AG09319 (cell line): Measurements from ENCODE around the gene RBMS3.

Experiments used
- DNase-seq: peaks from one replicate; pipeline ENCODE4 v3.0.0-alpha.2; 2010; ENCODE audit warnings: low read depth; ENCODE audit errors: extremely low read depth
- TF ChIP-seq, protein P1 (sequence below): IDR thresholded peaks from 2 replicates; pipeline ENCODE4 v1.5.1; 2011; ENCODE audit warnings: low read depth, mild to moderate bottlenecking, inconsistent platforms, low read length, moderate library complexity

Gene RBMS3

DNA sequence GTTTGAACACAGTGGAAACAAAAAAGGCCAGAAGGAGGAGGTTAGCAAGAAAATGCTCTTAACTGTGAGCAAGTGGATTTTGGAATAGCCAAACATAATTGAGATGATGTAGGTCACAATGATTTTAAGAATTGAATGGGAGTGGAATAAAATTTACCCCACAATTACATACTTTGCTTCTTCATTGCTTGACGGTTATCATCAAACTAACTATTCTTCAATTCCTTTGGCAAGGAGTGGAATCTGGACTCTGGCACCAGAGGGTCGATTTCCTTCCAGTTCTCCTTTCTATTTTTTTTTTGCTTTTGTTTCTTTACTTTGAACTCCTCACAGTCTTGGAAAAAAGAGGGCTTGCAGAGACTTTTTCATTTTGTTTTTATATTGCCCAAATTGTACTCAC is 691.0 kb downstream of the RBMS3 start:
- TF ChIP-seq, protein P1, sequence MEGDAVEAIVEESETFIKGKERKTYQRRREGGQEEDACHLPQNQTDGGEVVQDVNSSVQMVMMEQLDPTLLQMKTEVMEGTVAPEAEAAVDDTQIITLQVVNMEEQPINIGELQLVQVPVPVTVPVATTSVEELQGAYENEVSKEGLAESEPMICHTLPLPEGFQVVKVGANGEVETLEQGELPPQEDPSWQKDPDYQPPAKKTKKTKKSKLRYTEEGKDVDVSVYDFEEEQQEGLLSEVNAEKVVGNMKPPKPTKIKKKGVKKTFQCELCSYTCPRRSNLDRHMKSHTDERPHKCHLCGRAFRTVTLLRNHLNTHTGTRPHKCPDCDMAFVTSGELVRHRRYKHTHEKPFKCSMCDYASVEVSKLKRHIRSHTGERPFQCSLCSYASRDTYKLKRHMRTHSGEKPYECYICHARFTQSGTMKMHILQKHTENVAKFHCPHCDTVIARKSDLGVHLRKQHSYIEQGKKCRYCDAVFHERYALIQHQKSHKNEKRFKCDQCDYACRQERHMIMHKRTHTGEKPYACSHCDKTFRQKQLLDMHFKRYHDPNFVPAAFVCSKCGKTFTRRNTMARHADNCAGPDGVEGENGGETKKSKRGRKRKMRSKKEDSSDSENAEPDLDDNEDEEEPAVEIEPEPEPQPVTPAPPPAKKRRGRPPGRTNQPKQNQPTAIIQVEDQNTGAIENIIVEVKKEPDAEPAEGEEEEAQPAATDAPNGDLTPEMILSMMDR: no peak

DNA sequence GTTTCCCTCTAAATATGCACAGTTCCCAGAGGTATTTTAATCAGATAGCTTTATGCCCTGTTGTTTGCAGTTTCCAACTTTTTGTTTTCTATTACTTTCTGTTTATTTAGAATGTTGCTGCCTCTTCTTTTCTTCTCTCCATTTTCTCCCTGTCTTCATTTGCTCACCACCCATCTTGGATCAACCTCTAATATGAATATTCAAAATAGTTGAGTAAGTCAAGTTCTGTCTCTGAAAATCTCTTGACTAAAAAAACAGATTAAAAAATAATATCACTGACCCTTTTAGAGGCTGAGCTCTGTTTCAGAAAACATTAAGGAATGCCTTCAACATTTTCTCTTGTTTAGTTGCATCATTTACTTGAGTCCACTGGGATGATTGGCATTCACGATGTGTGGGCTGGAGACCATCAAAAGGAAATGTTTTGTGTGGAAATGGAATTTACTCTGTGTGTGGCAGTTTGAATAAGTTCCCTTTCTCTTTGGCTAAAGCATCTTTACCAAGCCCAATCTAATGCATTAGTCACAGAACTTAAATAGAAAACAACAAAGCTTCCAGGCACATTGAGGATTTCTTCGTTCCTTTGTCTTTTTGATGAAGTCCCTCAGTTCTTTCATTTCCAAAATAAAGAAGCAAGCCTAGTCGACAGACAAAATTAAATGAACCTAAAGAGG is 691.6 kb downstream of the RBMS3 start:
- TF ChIP-seq, protein P1: no peak
- DNase-seq: peak; percentile 44

More for the DNA sequence above, 691.0 kb downstream of the RBMS3 start:
- DNase-seq: no peak

DNA sequence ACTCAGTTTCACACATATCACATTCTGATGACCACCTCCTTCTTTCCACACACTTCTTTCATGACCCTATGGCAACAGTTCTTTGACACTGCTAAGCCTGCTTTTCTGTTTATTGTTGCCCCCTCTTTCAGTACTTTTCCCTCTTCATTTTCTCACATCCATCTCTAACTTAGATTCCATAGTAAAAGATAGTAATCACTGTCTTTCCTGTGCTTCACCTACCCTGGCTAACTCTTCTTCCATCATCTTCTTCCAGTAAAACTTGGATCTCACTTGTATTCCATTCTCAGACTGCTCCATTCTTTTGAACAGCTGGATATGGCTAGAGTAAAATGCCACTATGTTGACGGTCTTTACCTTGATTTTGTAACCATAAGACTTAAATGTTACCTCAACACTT is 692.9 kb downstream of the RBMS3 start:
- DNase-seq: no peak
- TF ChIP-seq, protein P1: no peak

DNA sequence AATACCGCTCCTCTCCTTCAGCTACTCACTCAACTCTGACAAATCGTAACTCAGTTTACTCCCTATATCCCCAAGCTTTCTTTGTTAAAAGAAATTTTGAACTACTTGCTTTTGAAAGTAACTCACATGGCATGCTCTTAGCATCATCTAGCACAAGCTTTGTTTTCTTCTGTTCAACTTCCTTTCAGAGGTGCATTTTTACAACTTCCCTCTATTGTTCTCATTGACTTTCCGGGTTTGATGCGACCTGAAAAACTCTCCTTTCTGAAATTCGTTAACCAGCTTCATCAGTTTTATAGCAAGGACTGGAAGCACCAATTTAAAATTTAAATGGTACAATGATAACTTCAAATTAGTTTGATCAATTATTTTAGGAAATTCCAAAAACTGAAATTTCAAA is 696.0 kb downstream of the RBMS3 start:
- TF ChIP-seq, protein P1: no peak
- DNase-seq: no peak

DNA sequence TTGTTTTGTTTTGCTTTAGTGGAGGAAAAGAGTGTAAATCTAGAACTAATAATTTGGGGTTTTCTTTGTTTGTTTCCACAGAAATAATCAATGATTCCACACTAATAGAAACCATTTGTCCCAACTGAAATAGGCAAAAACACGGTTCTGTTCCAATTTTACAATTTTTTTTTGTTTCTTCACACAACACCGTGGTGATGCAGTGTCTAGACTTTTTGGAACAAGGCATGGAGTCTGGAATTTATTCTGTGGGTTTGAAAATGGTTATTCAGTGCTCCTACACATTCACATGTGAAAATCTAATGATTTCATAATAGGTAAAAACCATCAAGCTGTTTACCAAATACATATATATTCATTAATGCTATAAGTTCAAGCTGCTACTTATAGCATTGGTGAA is 696.5 kb downstream of the RBMS3 start:
- no peak for DNase-seq
- TF ChIP-seq, protein P1: no peak

DNA sequence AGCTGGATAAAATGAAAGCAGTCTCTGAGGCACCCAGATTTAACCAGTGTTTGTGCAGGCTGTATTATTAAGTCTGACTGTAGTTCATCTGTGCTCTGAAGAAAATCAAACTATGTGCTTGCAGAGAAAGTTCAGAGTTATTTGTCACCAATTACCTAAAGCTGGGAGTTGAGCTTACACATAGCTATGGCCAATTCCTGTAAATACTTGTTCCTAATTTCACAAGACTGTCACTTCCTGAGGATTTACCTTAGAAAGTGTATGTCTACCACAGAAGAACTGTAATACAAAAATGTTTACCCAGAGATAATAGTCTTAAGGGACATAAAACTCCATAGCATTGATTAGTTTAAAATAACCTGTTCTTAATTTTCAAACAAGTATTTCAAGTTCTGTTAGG is 697.2 kb downstream of the RBMS3 start:
- no peak for DNase-seq
- TF ChIP-seq, protein P1: no peak

DNA sequence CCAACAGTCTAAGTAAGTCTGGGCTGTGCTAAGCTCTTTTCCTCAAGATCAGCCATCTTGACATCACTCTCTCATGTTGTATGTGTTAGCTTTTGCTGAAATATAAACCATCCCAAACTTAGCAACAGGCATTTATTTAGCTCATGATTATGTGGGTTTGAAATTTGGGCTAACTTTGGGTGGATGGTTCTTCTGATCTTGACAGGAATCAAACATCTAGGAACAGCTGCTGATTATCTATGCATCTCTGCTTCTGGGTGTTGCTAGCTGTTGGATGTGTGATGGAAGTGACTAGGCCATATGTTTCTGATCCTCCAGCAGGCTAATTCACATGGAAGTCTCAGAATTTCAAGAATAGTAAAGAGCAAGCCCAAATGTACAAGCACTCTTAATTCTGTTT is 710.3 kb downstream of the RBMS3 start:
- TF ChIP-seq, protein P1: no peak
- DNase-seq: no peak
